GM21825 (cell line): ENCODE data around the gene STAT3.
"Not testable (repeated sequence)": the region's sequence is repeated elsewhere in the genome, so short reads cannot be mapped to it uniquely, and the experiment has no call there.

Experiments used
- ATAC-seq: cut with Tn5 transposase; IDR thresholded peaks from one replicate; pipeline ENCODE4 v1.9.1; 2021; ENCODE audit warnings: mild to moderate bottlenecking, moderate library complexity; ENCODE audit not compliant: unreplicated experiment

The STAT3 gene

DNA sequence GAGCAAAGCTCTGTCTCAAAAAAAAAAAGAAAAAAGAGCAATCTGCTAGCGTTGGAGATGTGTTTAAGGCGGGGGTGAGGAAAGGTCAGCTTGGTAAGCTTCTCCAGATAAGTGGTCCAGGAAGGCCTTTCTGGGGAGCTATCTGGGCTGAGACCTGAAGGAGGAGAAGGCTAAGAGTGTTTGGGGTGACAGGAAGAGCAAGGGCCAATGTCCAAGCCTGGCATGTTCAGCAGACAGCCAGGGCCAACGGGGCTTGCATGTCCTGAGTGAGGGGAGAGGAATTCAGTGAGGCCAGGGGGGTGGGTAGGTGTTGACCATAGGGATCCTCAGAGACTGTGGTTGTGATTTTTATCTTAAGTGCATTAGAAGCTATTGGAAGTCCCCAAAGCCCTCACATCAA lies 84.5 kb downstream of the STAT3 start:
- no peak for ATAC-seq

DNA sequence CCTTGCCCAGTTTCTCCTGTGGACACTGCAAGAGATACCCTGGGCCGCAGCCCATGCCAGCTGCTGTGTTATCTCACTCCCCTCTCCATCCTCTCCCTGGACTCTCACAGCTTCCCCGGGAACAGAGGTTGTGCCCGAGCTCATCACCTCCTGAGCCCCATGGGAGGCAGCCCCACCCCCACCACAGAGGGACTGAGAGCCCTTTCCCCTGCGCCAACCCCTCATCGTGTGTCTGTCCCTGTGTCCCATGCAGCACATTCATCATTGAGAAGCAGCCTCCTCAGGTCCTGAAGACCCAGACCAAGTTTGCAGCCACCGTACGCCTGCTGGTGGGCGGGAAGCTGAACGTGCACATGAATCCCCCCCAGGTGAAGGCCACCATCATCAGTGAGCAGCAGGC lies 87.2 kb downstream of the STAT3 start:
- no peak for ATAC-seq

DNA sequence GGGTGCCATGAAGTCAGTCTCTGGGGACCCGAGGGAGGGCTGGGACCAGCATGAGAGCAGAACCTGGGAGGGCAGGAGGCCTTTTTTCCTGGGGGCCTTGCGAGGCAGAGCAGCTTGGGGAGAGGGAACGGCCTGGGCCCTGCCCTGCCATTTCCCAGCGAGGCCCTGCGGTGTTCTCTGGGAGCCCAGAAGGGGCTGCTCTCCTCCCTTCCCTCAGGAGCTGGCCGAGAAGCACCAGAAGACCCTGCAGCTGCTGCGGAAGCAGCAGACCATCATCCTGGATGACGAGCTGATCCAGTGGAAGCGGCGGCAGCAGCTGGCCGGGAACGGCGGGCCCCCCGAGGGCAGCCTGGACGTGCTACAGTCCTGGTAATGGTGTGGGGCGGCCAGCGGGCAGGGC lies 88.3 kb downstream of the STAT3 start:
- ATAC-seq, result not testable (repeated sequence)

DNA sequence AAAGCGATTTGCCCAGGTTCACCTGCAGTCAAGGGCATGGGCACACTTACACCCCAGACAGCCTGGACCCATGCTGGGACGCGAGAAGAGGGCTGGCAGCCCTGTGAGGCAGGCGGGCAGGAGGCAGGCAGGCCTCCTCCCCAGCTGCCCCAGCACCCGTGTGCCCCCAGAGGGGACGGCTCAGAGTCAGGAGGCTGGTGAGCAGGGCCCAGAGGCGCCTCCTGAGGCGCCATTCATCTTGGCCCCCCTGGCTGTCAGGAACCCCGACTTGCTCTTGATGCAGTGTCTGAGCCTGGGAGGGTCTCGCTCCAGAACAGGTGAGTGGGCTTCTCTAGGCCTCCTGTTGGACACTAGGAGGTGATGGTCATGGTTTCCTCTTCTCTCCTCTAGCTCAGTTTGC lies 88.9 kb downstream of the STAT3 start:
- not testable (repeated sequence) for ATAC-seq

DNA sequence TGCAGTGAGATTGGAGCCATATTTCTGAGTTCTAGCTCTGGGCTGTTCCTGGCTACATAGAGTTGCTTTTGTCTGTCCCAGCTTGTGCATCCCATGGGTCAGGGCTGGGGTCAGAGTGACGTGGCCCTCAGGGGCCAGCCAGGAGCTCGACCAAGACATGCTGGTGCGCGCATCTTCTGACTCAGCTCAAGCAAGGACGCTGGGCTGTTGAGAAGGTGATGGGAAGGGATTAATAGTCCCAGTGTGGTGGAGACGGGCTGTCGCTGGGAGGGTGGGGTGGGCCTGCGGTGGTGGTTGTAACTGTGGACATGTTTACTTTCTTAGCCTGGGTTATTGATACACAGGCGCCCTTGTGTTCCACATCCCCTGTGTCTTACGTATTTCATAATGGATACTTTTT lies 90.5 kb downstream of the STAT3 start:
- ATAC-seq, result not testable (repeated sequence)

DNA sequence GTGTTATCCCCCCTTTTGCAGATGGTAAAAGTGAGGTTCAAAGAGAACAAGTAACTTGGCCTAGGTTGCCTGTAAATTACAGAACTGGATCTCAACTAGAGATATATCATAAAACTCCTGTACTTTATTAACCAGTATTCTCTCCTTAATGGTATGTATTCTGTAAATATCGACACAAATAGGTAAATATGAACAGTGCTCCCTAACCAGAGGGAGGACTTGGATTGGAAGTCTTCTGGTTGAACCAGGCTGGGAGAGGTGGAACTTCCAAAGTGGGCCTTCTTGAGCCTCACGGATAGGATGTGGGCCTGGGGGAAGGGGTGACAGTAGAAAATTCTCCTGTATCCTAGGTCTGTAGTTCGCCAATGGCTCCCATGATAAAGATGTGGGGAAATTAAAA lies 92.2 kb downstream of the STAT3 start:
- no peak for ATAC-seq

DNA sequence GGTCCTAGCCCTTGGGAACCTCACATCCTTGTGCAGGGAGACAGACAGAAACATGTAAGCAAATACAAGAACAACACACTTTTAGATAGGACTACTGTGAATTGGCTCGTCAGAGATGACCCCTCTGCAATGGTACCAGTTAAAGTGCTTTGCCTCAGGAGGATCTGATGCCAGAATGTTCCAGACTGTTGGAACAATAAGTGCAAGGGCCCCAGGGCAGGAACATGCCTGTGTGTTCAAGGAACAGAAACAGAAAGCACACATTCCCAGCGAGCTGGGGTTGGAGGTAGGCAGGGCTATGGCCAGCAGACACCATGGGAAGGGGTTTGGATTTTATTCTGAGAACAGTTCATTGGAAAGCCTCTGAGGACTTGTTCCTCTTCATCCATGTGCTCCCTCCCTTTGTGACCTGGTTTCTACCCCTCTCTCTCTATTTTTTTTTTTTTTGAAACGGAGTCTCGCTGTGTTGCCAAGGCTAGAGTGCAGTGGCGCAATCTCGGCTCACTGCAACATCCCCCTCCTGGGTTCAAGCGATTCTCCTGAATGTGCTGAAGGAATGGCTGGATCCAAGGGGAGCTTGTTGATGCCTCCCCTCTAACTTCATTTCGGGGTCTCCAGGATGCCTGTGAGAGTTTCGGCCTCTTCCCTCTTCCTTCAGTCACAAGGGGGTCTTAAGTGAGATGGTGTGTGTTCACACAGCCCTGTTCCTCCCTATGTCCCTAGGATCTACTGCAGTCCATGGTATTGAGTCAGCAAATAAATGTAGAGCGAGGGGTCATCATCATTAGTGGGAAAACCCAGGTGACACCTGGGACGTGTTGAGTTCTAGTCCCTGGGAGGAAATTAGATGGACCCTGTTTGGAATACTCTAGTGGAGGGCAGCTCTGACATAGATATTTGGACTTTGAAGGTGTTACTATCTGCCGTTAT lies 93.5 kb downstream of the STAT3 start:
- no peak for ATAC-seq

DNA sequence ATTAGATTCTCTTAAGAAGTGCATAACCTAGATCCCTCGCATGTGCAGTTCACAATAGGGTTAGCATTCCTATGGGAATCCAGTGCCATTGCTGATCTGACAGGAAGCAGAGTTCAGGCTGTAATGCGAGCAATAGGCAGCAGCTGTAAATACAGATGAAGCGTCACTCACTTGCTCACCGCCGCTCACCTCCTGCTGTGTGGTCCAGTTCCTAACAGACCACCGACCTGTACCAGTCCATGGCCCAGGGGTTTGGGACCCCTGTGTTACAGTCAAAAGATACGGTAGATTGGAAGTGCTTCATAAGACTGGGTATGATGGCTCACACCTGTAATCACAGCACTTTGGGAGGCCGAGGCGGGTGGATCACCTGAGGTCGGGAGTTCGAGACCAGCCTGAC lies 97.1 kb downstream of the STAT3 start:
- no peak for ATAC-seq

DNA sequence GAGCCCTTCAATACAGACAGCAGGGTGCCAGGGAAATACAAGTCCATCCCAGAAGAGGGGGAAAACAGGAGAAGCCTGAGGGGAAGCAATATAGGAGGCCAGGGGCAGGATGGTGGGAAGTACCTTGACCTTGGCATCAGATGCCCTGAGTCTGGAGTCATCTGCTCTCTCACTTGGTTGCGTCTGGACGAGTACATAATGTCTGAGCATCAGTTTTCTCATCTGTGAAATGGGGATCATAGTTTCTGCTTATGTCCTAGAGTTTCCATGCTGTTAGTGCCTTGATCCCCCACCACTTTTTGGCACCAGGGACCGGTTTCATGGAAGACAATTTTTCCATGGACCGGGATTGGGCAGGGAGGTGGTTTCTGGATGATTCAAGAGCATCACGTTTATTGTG lies 97.7 kb downstream of the STAT3 start:
- no peak for ATAC-seq

DNA sequence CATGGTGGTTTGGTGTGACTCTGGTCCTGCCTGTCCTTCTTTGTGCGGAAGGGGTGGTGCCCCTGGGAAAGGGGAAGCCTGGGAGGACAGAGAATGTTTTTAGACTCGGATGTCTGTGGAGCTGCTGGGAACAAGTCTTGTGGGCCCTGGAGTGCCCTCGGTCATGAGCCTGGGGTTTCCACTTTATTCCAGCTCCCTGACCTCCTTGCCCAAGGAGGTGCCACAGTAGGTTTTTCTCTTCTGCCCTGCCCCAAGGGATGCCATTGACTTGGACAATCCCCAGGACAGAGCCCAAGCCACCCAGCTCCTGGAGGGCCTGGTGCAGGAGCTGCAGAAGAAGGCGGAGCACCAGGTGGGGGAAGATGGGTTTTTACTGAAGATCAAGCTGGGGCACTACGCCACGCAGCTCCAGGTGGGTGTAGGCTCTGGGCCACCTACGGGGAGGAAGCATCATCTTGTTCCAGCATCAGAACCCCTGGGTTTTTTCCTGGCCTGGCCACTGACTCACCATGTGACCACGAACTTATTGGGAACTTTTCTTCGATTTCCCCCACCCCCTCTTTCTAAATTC lies 98.5 kb downstream of the STAT3 start:
- no peak for ATAC-seq

DNA sequence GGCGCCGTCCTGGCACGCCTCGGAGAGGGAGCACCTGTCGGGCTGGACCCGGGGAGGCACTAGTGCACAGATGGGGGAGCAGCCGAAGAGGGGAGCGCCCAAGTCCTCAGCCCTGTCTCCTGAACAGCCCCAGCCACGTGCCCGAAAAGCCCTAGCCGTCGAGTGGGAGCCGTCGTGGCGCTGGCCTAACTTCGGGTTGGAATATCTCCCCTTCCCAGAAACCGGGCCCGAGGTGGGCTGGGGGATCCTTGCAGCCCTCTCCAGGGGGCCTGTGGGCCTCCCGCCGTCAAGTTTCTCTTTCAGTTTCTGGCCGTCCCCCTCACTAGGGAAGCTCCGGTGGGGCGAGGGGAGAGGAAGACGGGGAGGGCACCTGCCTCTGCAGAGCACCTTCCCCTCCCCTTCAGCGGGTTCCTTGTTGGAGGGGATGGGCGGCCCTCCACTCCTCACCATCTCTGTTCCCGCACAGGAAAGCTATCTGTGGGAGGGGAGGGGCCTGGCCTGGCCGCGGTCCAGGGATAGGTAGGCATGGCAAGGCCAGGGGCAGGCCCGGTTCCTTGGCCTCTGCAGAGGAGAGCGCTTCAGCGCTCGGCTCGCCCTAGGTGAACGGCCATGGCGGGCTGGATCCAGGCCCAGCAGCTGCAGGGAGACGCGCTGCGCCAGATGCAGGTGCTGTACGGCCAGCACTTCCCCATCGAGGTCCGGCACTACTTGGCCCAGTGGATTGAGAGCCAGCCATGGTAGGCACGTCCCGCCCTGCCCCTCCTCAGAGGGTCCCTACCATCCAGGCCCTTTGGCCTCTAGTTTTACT lies 99.2 kb downstream of the STAT3 start:
- ATAC-seq, result peak; percentile 2

DNA sequence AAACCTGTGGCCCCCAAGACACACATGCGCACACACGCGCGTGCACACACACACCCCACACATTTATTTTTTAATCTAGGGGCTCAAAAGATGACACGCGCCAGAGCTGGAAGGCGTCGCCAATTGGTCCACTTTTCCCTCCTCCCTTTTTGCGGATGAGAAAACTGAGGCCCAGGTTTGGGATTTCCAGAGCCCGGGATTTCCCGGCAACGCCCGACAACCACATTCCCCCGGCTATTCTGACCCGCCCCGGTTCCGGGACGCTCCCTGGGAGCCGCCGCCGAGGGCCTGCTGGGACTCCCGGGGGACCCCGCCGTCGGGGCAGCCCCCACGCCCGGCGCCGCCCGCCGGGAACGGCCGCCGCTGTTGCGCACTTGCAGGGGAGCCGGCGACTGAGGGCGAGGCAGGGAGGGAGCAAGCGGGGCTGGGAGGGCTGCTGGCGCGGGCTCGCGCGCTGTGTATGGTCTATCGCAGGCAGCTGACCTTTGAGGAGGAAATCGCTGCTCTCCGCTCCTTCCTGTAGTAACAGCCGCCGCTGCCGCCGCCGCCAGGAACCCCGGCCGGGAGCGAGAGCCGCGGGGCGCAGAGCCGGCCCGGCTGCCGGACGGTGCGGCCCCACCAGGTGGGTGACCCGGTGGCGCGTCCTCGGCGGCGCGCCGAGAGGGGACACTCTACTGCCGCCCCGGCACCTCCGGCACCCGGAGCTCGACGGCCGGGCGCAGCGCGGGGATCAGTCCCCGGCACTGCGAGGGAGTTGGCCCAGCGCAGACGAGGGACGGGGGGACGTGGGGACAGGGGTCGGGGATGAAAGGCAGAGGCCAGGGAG lies 100.1 kb downstream of the STAT3 start, which contains the start of gene STAT5A:
Gene STAT5A, plus strand, starts transcription at position 522 of the 826 bp plus-strand sequence. CDS start 914 bp downstream, outside the sequence.
- peak; percentile 41 for ATAC-seq

DNA sequence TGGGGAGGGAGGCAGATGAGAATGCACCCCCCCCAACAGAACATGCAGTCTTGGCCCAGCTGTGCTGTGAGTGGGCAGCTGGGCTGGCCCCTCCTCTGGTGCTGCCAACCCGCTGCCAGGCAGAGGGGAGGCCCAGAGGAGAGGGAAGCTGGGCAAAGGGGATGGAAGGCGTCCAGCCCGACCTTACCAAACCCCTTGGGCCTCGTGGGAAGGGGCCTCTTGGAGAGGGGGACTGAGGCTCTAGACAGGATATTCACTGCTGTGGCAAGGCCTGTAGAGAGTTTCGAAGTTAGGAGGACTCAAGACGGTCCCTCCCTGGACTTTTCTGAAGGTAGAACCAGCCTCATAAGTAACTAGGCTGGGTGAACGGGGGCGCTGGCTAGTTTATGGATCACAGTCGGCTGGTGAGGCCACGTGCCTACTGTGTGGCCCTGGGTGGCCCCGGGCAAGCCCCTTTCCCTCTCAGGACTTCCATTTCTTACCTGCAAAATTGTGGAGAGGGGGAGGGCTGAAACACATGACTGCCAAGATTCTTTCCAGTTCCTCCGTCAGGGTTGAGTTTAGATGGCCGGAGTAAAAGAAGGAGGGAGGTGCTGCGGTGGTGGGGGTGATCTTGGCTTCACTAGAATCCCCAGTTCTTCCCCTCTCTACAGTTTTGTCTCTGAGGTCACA lies 100.8 kb downstream of the STAT3 start:
- peak; percentile 22 for ATAC-seq

DNA sequence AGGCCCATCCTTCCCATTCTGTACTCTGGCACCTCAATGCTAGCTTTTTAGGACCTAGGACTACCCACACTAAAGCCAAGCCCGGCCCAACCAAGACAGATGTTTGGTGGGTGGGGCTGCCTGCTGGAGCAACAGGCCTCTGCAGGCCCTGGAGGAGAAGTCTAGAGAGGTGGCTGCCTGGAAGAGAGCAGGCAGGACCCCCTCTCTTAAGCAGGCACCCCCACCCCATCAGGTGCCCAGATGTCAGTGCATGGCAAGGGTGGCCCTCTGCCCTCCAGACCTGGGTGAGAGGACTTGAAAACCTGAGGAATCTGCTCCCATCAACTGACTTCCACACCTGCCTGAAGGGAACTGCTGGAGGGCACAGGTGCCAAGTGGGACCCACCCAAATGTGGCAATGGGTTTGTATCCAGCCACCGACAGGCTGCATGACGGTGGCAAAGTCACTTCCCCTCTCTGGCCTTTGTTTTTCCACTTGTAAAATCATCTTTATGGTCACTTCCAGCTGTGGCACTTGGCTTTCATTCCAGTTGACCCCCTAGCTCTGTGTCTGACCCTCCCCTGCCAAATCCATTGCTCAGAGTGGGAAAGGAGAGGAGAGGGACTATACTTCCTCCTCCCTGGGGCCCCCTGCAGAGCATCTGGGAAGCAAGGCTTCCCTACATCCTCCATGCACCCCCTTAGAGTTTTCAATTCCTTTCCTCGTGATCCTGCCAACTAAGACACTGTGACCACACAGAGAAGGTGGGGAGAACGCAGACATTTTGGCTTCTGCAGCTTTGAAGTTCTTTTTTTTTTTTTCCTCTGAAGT lies 101.6 kb downstream of the STAT3 start:
- ATAC-seq, result no peak

DNA sequence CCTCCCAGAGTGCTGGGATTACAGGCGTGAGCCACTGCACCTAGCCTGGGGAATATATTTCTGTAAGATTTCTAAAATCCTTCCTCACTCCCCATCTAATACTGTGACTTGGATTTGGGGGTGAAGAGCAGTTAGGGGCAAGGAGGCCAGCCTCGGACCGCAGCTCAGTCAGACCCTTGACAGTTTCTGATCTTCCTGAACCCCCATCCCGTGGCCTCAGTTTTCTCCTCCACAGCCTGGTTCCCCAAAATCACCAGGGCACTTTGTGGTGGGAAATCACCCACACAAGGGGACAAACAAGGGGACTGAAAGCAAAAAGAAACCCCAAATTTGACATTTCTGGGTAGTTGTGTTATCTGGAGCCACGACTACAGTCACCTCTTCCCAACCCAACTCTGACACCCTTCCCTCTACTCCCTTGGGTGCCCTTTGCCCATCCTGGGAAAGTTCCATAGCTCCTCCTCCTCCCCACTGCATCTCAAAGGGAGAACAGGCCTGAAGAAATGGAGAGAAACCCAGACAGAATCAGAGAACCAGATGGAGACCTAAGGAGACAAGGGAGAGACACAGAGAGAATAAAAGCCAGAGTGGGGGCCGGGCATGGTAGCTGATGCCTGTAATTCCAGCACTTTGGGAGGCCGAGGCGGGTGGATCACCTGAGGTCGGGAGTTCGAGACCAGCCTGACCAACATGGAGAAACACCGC lies 102.7 kb downstream of the STAT3 start:
- ATAC-seq, result no peak

DNA sequence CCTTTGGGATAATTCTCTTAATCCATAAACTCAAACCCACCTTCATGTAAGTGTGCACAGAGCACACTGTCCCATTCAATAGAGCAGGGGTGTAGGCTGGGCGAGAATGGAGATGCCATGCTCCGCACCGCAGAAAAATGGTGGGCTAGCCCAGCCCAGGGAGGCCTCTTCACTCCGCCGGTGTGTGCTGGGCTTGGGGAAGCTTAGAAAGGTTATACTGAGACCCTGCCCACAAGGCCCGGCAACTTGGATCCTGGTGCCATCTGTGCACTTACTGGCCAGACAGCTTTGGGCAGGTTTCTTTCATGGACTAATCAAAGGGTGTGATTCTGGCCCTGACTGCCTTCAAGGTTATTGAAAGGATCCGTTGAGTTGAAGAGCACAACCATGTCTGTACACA lies 103.7 kb downstream of the STAT3 start:
- ATAC-seq, result no peak

DNA sequence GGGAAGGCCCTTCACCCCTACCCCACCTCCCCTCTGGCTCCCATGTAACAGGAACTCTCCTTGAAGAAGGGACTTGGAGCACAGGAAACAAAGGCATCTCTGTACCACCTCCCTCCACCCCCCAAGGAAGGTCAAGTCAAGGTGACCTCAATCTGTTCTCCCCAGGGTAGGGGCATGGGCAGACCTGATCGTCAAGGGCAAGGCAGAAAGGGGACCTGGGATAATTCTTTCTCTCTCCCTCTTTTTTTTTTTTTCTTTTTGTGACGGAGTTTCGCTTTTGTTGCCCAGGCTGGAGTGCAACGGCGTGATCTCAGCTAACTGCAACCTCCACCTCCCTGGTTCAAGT lies 104.2 kb downstream of the STAT3 start:
- no peak for ATAC-seq

DNA sequence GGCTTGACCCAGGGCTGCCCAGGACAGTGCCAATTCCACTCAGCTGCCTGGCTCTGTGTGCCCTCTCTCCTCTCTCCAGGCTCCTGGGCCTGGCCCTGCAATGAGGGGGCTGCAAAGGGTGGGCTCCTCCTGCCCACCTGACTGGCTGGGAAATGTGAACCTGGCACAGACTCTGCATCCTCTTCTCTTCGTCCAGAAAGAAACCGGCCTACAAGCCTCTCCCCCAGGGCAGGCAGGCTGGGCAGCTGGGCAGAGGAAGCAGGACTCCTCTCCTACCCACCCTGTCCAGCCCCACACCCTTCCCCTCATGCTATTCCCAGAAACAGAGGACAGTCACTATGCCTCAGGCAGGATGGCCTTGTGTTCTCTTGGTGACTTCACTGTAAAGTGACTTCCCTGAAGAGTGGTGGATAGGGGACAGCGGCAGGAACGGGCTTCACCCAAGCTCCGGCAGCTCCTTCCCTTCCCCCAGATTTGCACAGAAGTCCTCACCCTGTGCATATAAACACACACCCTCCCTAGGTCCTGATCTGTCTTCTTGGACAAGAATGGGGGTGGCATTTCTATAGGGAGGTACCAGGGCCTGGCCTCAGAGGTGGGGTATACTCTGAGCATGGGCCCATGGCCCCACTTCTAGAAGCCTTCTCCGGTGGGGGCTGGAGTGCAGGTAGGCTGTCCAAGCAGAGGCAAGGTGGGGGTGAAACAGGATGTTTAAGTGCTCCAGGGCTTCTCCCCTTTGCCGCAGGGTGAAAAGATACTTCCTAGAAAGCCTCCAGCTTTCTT lies 104.8 kb downstream of the STAT3 start:
- ATAC-seq, result no peak
